GM10266 (cell line): ENCODE data around the gene LPCAT1.

Experiments used
- DNase-seq: peaks from one replicate; pipeline ENCODE4 v3.0.0; 2012; ENCODE audit errors: extremely low spot score
- TF ChIP-seq, protein P1 (sequence below): IDR thresholded peaks from 2 replicates; pipeline ENCODE4 v1.5.1; 2012; ENCODE audit warnings: mild to moderate bottlenecking, low read depth; ENCODE audit not compliant: control insufficient read depth, insufficient read depth; ENCODE audit errors: missing control alignments

LPCAT1 gene

GRCh38 chr5:1500411-1501091 lies 23.2 kb downstream of the LPCAT1 start:
- TF ChIP-seq, protein P1, sequence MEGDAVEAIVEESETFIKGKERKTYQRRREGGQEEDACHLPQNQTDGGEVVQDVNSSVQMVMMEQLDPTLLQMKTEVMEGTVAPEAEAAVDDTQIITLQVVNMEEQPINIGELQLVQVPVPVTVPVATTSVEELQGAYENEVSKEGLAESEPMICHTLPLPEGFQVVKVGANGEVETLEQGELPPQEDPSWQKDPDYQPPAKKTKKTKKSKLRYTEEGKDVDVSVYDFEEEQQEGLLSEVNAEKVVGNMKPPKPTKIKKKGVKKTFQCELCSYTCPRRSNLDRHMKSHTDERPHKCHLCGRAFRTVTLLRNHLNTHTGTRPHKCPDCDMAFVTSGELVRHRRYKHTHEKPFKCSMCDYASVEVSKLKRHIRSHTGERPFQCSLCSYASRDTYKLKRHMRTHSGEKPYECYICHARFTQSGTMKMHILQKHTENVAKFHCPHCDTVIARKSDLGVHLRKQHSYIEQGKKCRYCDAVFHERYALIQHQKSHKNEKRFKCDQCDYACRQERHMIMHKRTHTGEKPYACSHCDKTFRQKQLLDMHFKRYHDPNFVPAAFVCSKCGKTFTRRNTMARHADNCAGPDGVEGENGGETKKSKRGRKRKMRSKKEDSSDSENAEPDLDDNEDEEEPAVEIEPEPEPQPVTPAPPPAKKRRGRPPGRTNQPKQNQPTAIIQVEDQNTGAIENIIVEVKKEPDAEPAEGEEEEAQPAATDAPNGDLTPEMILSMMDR: no peak
- no peak for DNase-seq

- TF ChIP-seq, protein P1: no peak
- no peak for DNase-seq
Measured at GRCh38 chr5:1499851-1500250, 23.9 kb downstream of the LPCAT1 start.

DNA sequence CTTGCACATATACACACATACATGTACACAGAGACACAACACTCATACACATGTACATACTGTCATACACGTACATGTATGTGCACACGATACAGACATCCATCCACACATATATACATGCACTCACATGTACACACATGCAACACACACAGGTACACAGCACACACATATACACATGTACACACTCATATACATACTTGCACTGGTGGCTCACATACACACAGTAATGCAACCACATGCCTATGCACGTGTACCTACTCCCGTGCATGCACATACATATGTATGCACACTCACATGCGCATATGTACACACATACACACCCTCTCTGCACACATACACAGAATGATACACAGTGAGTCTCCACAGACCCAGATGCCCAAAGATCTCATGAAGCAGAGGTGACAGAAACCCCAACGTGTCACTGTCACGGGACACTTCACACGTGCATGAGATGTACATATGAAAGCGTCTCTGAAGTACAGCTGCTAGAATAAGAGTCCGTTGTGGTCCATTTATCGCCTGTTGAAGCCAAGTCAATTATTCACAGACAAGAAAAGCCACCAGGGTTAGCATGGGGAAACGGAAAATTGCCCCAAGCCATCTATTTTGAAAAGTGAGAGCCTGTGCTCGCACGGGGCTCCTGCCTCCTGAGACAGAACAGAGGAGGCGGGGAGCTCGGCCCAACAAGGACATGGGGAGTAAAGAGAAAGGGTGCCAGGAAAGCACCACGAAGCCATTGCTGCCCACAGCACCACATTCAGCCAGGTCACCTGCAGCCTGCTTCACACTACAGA lies 24.9 kb downstream of the LPCAT1 start:
- peak; percentile 60 for DNase-seq
- TF ChIP-seq, protein P1: no peak

DNA sequence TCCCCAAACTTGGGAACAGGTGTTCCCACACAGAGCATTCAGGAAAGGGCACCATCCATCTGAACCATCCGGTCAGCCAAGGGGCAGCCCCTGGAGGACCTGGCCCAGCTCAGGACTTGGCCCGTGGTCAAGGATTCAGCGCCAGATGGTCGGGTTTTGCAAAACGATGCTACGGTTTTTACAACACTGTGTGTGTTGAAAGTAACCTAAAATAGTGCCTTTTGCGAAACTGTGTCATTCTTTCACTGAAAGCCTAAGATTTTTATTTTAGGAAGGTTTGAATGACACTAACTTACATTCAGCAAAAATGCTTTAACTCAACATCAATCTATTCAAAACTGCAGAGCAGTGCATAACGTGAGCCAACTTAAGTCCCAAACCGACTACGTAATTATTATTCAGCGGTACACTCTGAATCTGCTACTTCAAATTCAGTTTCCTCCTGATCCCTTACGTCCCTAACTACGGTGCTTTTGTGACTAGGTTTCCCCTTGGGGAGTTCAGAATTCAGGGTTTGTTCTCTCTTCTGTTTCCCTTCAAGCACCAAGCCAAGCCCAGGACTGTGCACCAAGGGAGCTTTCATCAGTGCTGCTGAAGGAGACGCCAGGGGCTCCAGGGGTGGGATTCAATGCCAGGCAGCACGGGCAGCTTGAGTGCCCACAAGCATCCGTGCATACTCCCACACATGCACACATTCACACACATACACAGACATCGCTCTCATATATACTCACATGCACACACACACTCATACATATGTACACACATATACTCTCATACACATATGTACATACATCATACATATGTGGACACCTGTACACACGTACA lies 25.8 kb downstream of the LPCAT1 start:
- TF ChIP-seq, protein P1: no peak
- DNase-seq: peak; percentile 61

GRCh38 chr5:1497242-1497777 lies 26.4 kb downstream of the LPCAT1 start:
- TF ChIP-seq, protein P1: no peak
- DNase-seq: no peak

- TF ChIP-seq, protein P1: no peak
- no peak for DNase-seq
Measured at GRCh38 chr5:1495525-1495897, 28.2 kb downstream of the LPCAT1 start.
